ENCODE results near the gene PPIH. TPM values are rescaled to one million over a fixed set of nuclear protein-coding genes. Genes with fewer than 3 reads are reported as not detected.

The PPIH gene
- total and polyA plus RNA-seq, 11 donors: 16.9 to 30.9 (median 19.4) TPM

DNA sequence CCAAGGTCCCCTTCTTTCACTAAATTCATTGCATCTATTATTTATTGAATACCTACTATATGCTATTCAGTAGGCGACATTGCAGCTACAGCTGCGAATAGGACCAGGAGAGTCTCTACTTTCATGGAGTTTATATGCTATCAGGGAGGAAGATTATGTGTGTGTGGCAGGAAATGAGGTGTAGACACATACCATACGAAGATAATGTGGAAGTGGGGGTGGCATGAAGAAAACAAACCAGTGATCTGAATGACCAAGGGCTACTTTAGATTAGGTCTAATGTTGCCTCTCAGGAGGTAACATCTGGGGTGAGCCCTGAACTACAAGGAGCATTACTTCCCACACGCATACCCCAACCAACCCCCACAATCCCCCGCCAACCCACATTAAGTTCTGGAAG is 1.0 kb upstream of the PPIH start:
- Histone ChIP-seq H3K9me3 (no peaks in the 10 kb centered on the region), H3K27me3 (no peaks in the 10 kb centered on the region), H3K36me3 (peaks cover 0 to 27% (median 23%) of the 10 kb centered on the region in 9 donors), H3K4me1 (peaks cover 0 to 23% (median 14%) of the 10 kb centered on the region in 12 donors), H3K27ac (peak overlapping the region in 6 of 12 donors; percentile 64 to 88 (median 84)), H3K4me3 (peak overlapping the region in 7 of 12 donors; percentile 66 to 91 (median 87))
- intact Hi-C loops (cut with DNase I): loop anchor here in 1 of 10 donors (10.0 kb wide), 1 partner anchor 192 kb away; the partner anchor contains the start of gene CCDC30
- TF ChIP-seq, protein P1, sequence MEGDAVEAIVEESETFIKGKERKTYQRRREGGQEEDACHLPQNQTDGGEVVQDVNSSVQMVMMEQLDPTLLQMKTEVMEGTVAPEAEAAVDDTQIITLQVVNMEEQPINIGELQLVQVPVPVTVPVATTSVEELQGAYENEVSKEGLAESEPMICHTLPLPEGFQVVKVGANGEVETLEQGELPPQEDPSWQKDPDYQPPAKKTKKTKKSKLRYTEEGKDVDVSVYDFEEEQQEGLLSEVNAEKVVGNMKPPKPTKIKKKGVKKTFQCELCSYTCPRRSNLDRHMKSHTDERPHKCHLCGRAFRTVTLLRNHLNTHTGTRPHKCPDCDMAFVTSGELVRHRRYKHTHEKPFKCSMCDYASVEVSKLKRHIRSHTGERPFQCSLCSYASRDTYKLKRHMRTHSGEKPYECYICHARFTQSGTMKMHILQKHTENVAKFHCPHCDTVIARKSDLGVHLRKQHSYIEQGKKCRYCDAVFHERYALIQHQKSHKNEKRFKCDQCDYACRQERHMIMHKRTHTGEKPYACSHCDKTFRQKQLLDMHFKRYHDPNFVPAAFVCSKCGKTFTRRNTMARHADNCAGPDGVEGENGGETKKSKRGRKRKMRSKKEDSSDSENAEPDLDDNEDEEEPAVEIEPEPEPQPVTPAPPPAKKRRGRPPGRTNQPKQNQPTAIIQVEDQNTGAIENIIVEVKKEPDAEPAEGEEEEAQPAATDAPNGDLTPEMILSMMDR (IDR thresholded peaks at IDR 0.05): no peak
- no peak for TF ChIP-seq POLR2A (IDR thresholded peaks at IDR 0.05)
- 81 to 84% (median 83%) methylated on average over 5 of the region's 5 CpGs for WGBS, 4 donors
- ATAC-seq: no peak
- DNase-seq: no peak

DNA sequence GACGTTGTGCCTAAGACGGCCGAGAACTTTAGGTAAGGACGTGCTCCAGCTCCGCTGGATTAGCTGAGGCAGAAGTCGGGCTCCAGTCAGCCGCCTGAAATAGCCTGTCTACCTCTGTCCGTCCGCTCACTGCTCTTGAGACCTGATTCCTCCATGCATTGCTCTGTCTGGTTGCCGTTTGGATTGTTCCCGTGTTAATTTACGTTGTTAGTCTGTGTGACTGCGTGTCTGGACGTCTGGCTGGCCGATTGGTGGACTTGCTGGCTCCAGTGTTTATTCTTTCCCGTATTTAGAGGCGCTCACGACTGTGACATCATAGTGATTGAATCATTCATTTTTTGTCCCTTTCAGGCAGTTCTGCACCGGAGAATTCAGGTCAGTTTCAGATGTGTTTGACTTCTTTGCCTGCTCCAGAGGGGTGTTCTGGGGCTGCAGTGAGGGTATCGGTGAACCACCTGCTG is 684 bp downstream of the PPIH start:
- peaks cover 0 to 23% (median 14%) of the 10 kb centered on the region in 12 donors for H3K4me1 ChIP-seq
- H3K9me3 ChIP-seq: no peaks in the 10 kb centered on the region
- H3K27ac ChIP-seq: peak overlapping the region in 9 of 12 donors; percentile 64 to 88 (median 75)
- no peak for DNase-seq
- H3K4me3 ChIP-seq: peak overlapping the region; percentile 66 to 91 (median 86)
- ATAC-seq: no peak
- no peak for TF ChIP-seq POLR2A (IDR thresholded peaks at IDR 0.05)
- TF ChIP-seq, protein P1 (IDR thresholded peaks at IDR 0.05): no peak
- peaks cover 0 to 41% (median 35%) of the 10 kb centered on the region in 9 donors for H3K36me3 ChIP-seq
- 8 to 10% (median 9%) methylated on average over 17 to 20 of the region's 20 CpGs for WGBS, 4 donors
- no peaks in the 10 kb centered on the region for H3K27me3 ChIP-seq
- intact Hi-C loops (cut with DNase I): loop anchor here in 4 of 10 donors (1.0 to 10.0 kb wide), 4 partner anchors 22 to 194 kb away; partner anchors contain the start of genes YBX1 (in 2 of the 4) and CCDC30 (in 1 of the 4)

DNA sequence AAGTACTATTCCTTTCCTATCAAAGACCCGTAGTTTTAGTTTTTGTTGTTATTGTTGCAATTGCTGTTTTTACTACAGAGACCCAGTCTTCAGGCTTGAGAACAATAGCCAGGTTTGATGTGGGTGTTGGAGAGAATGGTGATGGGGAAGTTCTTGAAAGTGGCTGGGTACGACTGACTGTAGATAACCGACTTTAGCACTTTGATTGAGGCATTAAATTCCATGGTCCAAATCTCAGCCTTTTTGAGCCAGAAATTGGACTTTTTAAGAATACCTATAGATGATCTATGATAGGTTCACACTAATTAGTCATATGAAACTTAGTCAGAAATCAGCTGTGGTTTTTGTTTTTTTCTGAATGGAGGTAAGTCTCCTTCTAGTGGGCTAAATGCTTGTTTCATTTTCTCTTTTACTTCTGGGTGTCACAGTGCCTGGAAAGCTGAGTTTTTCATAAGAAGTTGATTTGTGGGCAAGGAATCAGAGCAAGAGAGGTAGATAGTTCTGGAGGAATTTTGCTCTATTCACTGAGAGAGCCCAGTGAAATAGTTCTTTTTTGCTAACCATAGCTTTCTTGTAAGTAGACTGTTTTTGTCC is 2.8 kb downstream of the PPIH start:
- no peak for TF ChIP-seq POLR2A (IDR thresholded peaks at IDR 0.05)
- TF ChIP-seq, protein P1 (IDR thresholded peaks at IDR 0.05): no peak
- no peak for ATAC-seq
- peaks cover 0 to 23% (median 14%) of the 10 kb centered on the region in 12 donors for H3K4me1 ChIP-seq
- no peak for DNase-seq
- H3K27me3 ChIP-seq: no peaks in the 10 kb centered on the region
- WGBS, 4 donors: 53 to 93% (median 81%) methylated on average over 3 of the region's 3 CpGs
- H3K9me3 ChIP-seq: no peaks in the 10 kb centered on the region
- no peak overlapping the region for H3K27ac ChIP-seq
- peaks cover 0 to 62% (median 55%) of the 10 kb centered on the region in 9 donors for H3K36me3 ChIP-seq
- no peak overlapping the region for H3K4me3 ChIP-seq
- intact Hi-C loops (cut with DNase I): loop anchor here in 1 of 10 donors (10.0 kb wide), 1 partner anchor 516 kb away; no protein-coding TSS in a partner anchor

DNA sequence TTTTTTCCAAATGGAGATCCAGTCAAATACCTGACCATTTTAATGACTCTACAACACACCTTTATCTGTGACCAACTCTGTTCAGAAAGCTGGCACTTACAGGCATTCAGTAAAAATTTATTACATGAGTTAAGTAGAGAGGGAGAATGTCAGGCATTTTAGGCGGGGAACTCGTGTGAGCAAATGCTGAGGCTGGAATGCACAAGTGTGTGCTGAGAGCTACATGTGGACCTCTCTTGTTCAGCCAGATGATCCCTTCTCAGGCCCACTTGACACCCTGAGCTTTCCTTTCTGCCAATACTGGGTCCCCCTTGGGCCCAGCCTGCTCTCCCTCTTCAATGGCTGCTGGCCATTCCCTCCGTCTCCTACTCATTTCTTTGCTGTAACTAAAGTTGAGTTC is 11.7 kb downstream of the PPIH start:
- Histone ChIP-seq H3K4me3 (no peak overlapping the region), H3K9me3 (no peaks in the 10 kb centered on the region), H3K27me3 (no peaks in the 10 kb centered on the region), H3K27ac (no peak overlapping the region), H3K4me1 (peaks cover 0 to 12% (median 3%) of the 10 kb centered on the region in 12 donors), H3K36me3 (peaks cover 0 to 81% (median 59%) of the 10 kb centered on the region in 9 donors)
- ATAC-seq: no peak
- intact Hi-C loops (cut with DNase I): loop anchor here in 3 of 10 donors (2.0 to 10.0 kb wide), 3 partner anchors 19 to 525 kb away; partner anchors contain the start of genes C1orf50 (in 1 of the 3) and P3H1 (in 1 of the 3)
- no peak for DNase-seq
- WGBS, 4 donors: 82 to 85% (median 83%) methylated on average over 3 of the region's 3 CpGs
- TF ChIP-seq POLR2A (IDR thresholded peaks at IDR 0.05): no peak
- TF ChIP-seq, protein P1 (IDR thresholded peaks at IDR 0.05): no peak
